Body of pancreas (tissue), 4 donors: ENCODE measurements around the gene FNTB. TPM values are rescaled to one million over a fixed set of nuclear protein-coding genes. Genes with fewer than 3 reads are reported as not detected.
"Not testable (repeated sequence)": the region's sequence is repeated elsewhere in the genome, so short reads cannot be mapped to it uniquely, and the experiment has no call there.

ENCODE experiments used
- ATAC-seq: fragments of 150-250 bp; one replicate; pipeline ENCODE4 v1.9.1; 2016
- DNase-seq, 4 donors: peaks; one replicate each; pipeline ENCODE4 v3.0.0-alpha.2; 2019
- H3K27ac ChIP-seq, 4 donors: fragments of 200-600 bp; sonication (generic); 1 replicate in 3 of 4; 2 replicates in 1 of 4; pipeline versions ENCODE4 v1.5.1 to v1.6.1; 2016 to 2019; ENCODE audit warnings: mild to moderate bottlenecking in 1 of 4, mixed read lengths in 1 of 4, moderate library complexity in 1 of 4
- H3K27me3 ChIP-seq, 2 donors: fragments of 200-600 bp; sonication (generic); one replicate each; pipeline ENCODE4 v1.6.0; 2016; ENCODE audit warnings: mild to moderate bottlenecking in 1 of 2
- H3K36me3 ChIP-seq, 2 donors: fragments of 200-600 bp; sonication (generic); replicated peaks in 1 of 2; 2 replicates each; pipeline ENCODE4 v1.5.1; 2016; ENCODE audit warnings: low read depth in 2 of 2; ENCODE audit not compliant: insufficient read depth in 1 of 2
- H3K4me1 ChIP-seq: fragments of 200-600 bp; sonication (generic); one replicate; pipeline ENCODE4 v1.6.0; 2016
- H3K4me3 ChIP-seq, 2 donors: fragments of 200-600 bp; sonication (generic); 1 replicate in 1 of 2; 2 replicates in 1 of 2; pipeline ENCODE4 v1.5.1; 2016 to 2019
- H3K9me3 ChIP-seq, 3 donors: fragments of 200-600 bp; sonication (generic); 1 replicate in 2 of 3; 2 replicates in 1 of 3; pipeline ENCODE4 v1.5.1; 2016
- CTCF ChIP-seq, 7 experiments: fragments of 450-650 bp in 4 of 7; fragments of 200-600 bp in 3 of 7; sonication (generic) in 3 of 7; IDR thresholded peaks; one replicate each; pipeline ENCODE4 v1.5.1; 2016 to 2019; ENCODE audit warnings: antibody characterized with exemption in 7 of 7
- POLR2A ChIP-seq, 3 donors: fragments of 450-650 bp; IDR thresholded peaks; one replicate each; pipeline ENCODE4 v1.6.1; 2016; ENCODE audit warnings: antibody characterized with exemption in 3 of 3, mild to moderate bottlenecking in 2 of 3
- WGBS, 2 donors: methylation state at CpG; one replicate each; pipeline ENCODE4 v1.1.5; 2017; 5-methylcytosine and 5-hydroxymethylcytosine counted together
- intact Hi-C: fragments of 100-400 bp; cut with DNase I; formaldehyde crosslinking; loops from one replicate; pipeline ENCODE4 v1.15.1; 2023
- total RNA-seq, 2 donors: library from RNA; depleted of rRNA; stranded (reverse); fragments of >200 nt; gene quantifications; one replicate each; pipeline ENCODE4 v1.1.0, GENCODE V29; 2016

The FNTB gene
- total RNA-seq, 2 donors from 2014 or later = 6.7 to 8.6 TPM

- Histone ChIP-seq H3K27me3 (no peaks in the 10 kb centered on the region), H3K27ac (no peak overlapping the region), H3K9me3 (no peaks in the 10 kb centered on the region), H3K4me3 (no peak overlapping the region), H3K4me1 (peaks cover 15% of the 10 kb centered on the region), H3K36me3 (peaks cover 12 to 16% of the 10 kb centered on the region in 2 donors)
- intact Hi-C loops = no loop called here
- 83 to 87% methylated on average over 5 of the region's 5 CpGs for WGBS, 2 donors
- TF ChIP-seq CTCF (IDR thresholded peaks at IDR 0.05) (no peak), POLR2A (IDR thresholded peaks at IDR 0.05) (no peak)
- no peak for DNase-seq
- ATAC-seq = no peak
These were observed 93.1 kb downstream of the FNTB start for GRCh38 chr14:65079768-65080167.

GRCh38 chr14:65080960-65081747, 94.5 kb downstream of the FNTB start:
- no peak for ATAC-seq
- peaks cover 12 to 16% of the 10 kb centered on the region in 2 donors for H3K36me3 ChIP-seq

DNA sequence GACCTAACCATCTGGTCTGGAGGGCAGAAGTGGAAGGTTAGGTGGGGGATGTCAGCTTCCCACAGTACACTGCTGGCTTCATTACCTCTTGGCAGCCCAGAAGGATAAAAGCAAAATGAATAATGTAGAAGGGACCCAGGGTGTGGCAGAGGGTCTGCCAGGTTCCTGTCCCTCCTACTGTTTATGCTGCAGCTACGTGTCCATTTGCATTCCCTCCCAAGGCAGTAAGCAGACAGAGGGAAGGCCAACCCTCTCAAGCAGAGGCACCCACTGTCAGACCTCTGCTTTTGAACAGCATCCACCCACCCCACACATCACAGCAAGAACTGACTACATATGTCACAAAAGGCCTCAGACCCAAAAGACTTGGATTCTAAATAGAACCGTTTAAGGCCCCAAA, 96.2 kb downstream of the FNTB start:
- Histone ChIP-seq H3K27ac (no peak overlapping the region), H3K9me3 (peaks cover 0 to under 1% (median 0%) of the 10 kb centered on the region in 3 donors), H3K4me1 (peaks cover 13% of the 10 kb centered on the region), H3K27me3 (no peaks in the 10 kb centered on the region), H3K36me3 (peaks cover 0 to 12% of the 10 kb centered on the region in 2 donors), H3K4me3 (no peak overlapping the region)
- intact Hi-C loops = no loop called here
- DNase-seq (no peak), ATAC-seq (no peak)
- WGBS, 2 donors = 61 to 71% methylated on average over 2 of the region's 2 CpGs
- TF ChIP-seq POLR2A (IDR thresholded peaks at IDR 0.05) (no peak), CTCF (IDR thresholded peaks at IDR 0.05) (no peak)

More at GRCh38 chr14:65080960-65081747, 94.5 kb downstream of the FNTB start:
- WGBS, 2 donors = 57 to 58% methylated on average over 2 of the region's 2 CpGs
- H3K27me3 ChIP-seq = no peaks in the 10 kb centered on the region
- peaks cover 13% of the 10 kb centered on the region for H3K4me1 ChIP-seq
- no peak overlapping the region for H3K4me3 ChIP-seq
- no peak for DNase-seq
- H3K9me3 ChIP-seq = no peaks in the 10 kb centered on the region
- TF ChIP-seq POLR2A (IDR thresholded peaks at IDR 0.05) = no peak
- no peak for TF ChIP-seq CTCF (IDR thresholded peaks at IDR 0.05)
- intact Hi-C loops = no loop called here
- no peak overlapping the region for H3K27ac ChIP-seq

DNA sequence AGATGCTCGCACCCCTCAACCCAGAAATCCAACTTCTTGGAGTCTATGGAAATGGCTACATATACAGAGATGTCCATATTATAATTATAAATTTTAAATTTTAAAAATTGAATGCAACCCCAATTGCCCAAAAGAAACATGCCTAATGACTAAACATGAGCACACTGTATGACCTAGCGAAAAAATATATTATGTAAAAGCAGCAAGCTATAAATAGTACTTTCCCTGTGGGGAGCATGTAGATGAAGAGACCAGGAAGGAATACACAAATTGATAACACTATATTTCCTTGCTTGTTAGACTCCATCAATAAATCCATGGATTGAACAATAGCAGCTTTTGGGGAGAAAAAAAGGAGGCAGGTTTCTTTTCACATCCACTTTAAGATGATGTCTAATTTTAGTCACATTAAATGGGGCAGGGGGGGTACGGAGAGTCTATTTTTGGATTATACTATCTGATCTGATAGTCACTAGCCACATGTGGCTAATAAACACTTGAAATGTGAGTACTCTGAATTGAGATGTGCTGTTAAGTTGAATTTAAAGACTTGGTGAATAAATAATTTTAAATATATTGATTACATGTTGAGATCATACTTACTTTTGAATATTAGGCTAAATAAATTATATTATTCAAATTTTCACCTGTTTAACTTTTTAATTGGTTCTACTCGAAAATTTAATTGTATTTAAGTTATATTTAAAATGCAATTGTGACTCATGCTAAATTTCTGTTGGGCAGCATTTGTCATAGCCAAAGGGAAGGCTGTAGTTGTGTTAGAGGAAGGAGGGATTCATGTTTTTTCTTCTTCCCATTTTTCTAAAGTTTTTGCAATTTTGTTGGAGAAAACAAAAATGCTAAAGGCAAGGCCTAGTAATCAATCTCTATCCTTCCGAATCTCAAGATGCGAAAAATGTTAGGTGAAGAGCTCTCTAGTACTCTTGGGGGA, 98.1 kb downstream of the FNTB start:
- intact Hi-C loops = no loop called here
- H3K4me3 ChIP-seq = no peak overlapping the region
- H3K36me3 ChIP-seq = peaks cover 0 to 18% of the 10 kb centered on the region in 2 donors
- no peak overlapping the region for H3K27ac ChIP-seq
- no peaks in the 10 kb centered on the region for H3K27me3 ChIP-seq
- 82 to 85% methylated on average over 6 of the region's 6 CpGs for WGBS, 2 donors
- H3K9me3 ChIP-seq = peaks cover 0 to 2% (median 0%) of the 10 kb centered on the region in 3 donors
- H3K4me1 ChIP-seq = peaks cover 13% of the 10 kb centered on the region
- ATAC-seq (no peak), DNase-seq (no peak)
- TF ChIP-seq POLR2A (IDR thresholded peaks at IDR 0.05) (no peak), CTCF (IDR thresholded peaks at IDR 0.05) (no peak)

GRCh38 chr14:65086686-65087085, 100.0 kb downstream of the FNTB start:
- H3K27me3 ChIP-seq, ATAC-seq, H3K9me3 ChIP-seq, H3K27ac ChIP-seq, intact Hi-C loops, DNase-seq, H3K4me1 ChIP-seq, H3K4me3 ChIP-seq: not testable (repeated sequence)
- 98 to 100% methylated on average over 1 to 4 of the region's 4 CpGs for WGBS, 2 donors
- peaks cover 0 to 28% of the 10 kb centered on the region in 2 donors for H3K36me3 ChIP-seq

DNA sequence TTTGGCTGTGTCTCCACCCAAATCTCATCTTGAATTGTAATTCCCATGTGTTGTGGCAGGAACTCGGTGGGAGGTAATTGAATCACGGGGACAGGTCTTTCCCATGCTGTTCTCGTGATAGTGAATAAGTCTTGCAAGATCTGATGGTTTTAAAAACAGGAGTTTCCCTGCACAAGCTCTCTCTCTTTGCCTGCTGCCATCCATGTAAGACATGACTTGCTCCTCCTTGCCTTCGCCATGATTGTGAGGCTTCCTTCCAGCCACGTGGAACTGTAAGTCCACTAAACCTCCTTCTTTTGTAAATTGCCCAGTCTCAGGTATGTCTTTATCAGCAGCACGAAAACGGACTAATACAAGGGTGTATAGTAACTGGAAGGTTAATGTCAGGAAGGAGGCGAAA, 101.1 kb downstream of the FNTB start:
- DNase-seq, ATAC-seq: not testable (repeated sequence)
- 88 to 98% methylated on average over 8 of the region's 8 CpGs for WGBS, 2 donors

More for the DNA sequence above, 101.1 kb downstream of the FNTB start:
- H3K9me3 ChIP-seq, H3K27ac ChIP-seq, H3K4me3 ChIP-seq, H3K4me1 ChIP-seq, intact Hi-C loops, H3K27me3 ChIP-seq: not testable (repeated sequence)
- peaks cover 0 to 38% of the 10 kb centered on the region in 2 donors for H3K36me3 ChIP-seq
